KMS-11 (cell line): ENCODE data around the gene GJD3.

Experiments used
- H2AFZ ChIP-seq: fragments of 200-600 bp; sonication (generic); 2 replicates; pipeline ENCODE4 v1.6.1; 2016; ENCODE audit warnings: antibody characterized with exemption, mixed run types, low read depth
- H3K27ac ChIP-seq: fragments of 200-600 bp; sonication (generic); 2 replicates; pipeline ENCODE4 v1.6.1; 2016; ENCODE audit warnings: mild to moderate bottlenecking, mixed run types
- H3K27me3 ChIP-seq: fragments of 200-600 bp; sonication (generic); 2 replicates; pipeline ENCODE4 v1.6.1; 2017; ENCODE audit warnings: mild to moderate bottlenecking, low read depth, mixed run types, moderate library complexity; ENCODE audit not compliant: insufficient read depth
- H3K36me3 ChIP-seq: fragments of 200-600 bp; sonication (generic); 2 replicates; pipeline ENCODE4 v1.6.1; 2017; ENCODE audit warnings: mild to moderate bottlenecking, mixed run types; ENCODE audit not compliant: insufficient read depth
- H3K4me1 ChIP-seq: fragments of 200-600 bp; sonication (generic); 2 replicates; pipeline ENCODE4 v1.6.1; 2016; ENCODE audit warnings: mild to moderate bottlenecking, low read depth, mixed run types; ENCODE audit not compliant: poor library complexity, severe bottlenecking
- H3K4me2 ChIP-seq: fragments of 200-600 bp; sonication (generic); 2 replicates; pipeline ENCODE4 v1.7.0; 2016; ENCODE audit warnings: mild to moderate bottlenecking, mixed run types
- H3K4me3 ChIP-seq: fragments of 200-600 bp; sonication (generic); IDR thresholded peaks from 2 replicates; pipeline ENCODE4 v1.6.1; 2017; ENCODE audit warnings: low read depth, low read length, mixed read lengths; ENCODE audit not compliant: insufficient read depth
- H3K79me2 ChIP-seq: fragments of 200-600 bp; sonication (generic); 2 replicates; pipeline ENCODE4 v1.6.1; 2016; ENCODE audit warnings: low read depth, mixed run types; ENCODE audit not compliant: insufficient read depth
- H3K9ac ChIP-seq: fragments of 200-600 bp; sonication (generic); 2 replicates; pipeline ENCODE4 v1.6.1; 2016; ENCODE audit warnings: mild to moderate bottlenecking, mixed run types
- H4K20me1 ChIP-seq: fragments of 200-600 bp; sonication (generic); 2 replicates; pipeline ENCODE4 v1.6.1; 2016; ENCODE audit warnings: mild to moderate bottlenecking, mixed run types; ENCODE audit not compliant: insufficient read depth
- CTCF ChIP-seq: fragments of 200-600 bp; sonication (generic); conservative IDR thresholded peaks from 2 replicates; pipeline ENCODE4 v1.6.1; 2017; ENCODE audit warnings: low read depth, mild to moderate bottlenecking, antibody characterized with exemption, low read length, moderate library complexity, mixed read lengths

GJD3 gene

GRCh38 chr17:40341808-40342503, 22.6 kb downstream of the GJD3 start:
- no peak overlapping the region for H3K4me2 ChIP-seq
- no peak for TF ChIP-seq CTCF
- no peak overlapping the region for H2AFZ ChIP-seq
- no peak overlapping the region for H3K9ac ChIP-seq
- no peak overlapping the region for H3K27ac ChIP-seq
- no peaks in the 10 kb centered on the region for H3K27me3 ChIP-seq
- H3K4me1 ChIP-seq, result peaks cover 44% of the 10 kb centered on the region
- H3K36me3 ChIP-seq, result no peaks in the 10 kb centered on the region
- H4K20me1 ChIP-seq, result peaks cover 11% of the 10 kb centered on the region; the same call in 1 of the 2 replicates
- H3K4me3 ChIP-seq, result no peak overlapping the region
- peaks cover 69% of the 10 kb centered on the region for H3K79me2 ChIP-seq

- H3K27me3 ChIP-seq, result no peaks in the 10 kb centered on the region
- no peak overlapping the region for H2AFZ ChIP-seq
- no peak overlapping the region for H3K4me2 ChIP-seq
- H3K4me1 ChIP-seq, result peaks cover 51% of the 10 kb centered on the region
- no peaks in the 10 kb centered on the region for H3K36me3 ChIP-seq
- peaks cover 11% of the 10 kb centered on the region; the same call in 1 of the 2 replicates for H4K20me1 ChIP-seq
- H3K79me2 ChIP-seq, result peaks cover 69% of the 10 kb centered on the region
- H3K4me3 ChIP-seq, result no peak overlapping the region
- H3K27ac ChIP-seq, result no peak overlapping the region; the same call in 1 of the 2 replicates
- TF ChIP-seq CTCF, result no peak
- H3K9ac ChIP-seq, result no peak overlapping the region
Measured at GRCh38 chr17:40340880-40341807, 23.4 kb downstream of the GJD3 start.

- Histone ChIP-seq H3K4me2 (no peak overlapping the region), H4K20me1 (peaks cover 8% of the 10 kb centered on the region; the same call in 1 of the 2 replicates), H3K27ac (no peak overlapping the region; the same call in 1 of the 2 replicates), H3K36me3 (no peaks in the 10 kb centered on the region), H3K9ac (no peak overlapping the region), H3K79me2 (peaks cover 69% of the 10 kb centered on the region), H3K4me3 (no peak overlapping the region), H2AFZ (no peak overlapping the region), H3K4me1 (peaks cover 51% of the 10 kb centered on the region), H3K27me3 (no peaks in the 10 kb centered on the region)
- no peak for TF ChIP-seq CTCF
Measured at GRCh38 chr17:40340327-40340726, 24.2 kb downstream of the GJD3 start.

- H3K4me2 ChIP-seq, result no peak overlapping the region
- H3K27me3 ChIP-seq, result no peaks in the 10 kb centered on the region
- peaks cover 52% of the 10 kb centered on the region for H3K4me1 ChIP-seq
- H3K9ac ChIP-seq, result no peak overlapping the region
- H3K4me3 ChIP-seq, result no peak overlapping the region
- no peak for TF ChIP-seq CTCF
- peaks cover 17% of the 10 kb centered on the region; the same call in 1 of the 2 replicates for H4K20me1 ChIP-seq
- no peak overlapping the region for H2AFZ ChIP-seq
- peaks cover 78% of the 10 kb centered on the region for H3K79me2 ChIP-seq
- H3K36me3 ChIP-seq, result no peaks in the 10 kb centered on the region
- no peak overlapping the region for H3K27ac ChIP-seq
Measured at GRCh38 chr17:40338941-40339649, 25.4 kb downstream of the GJD3 start.
